Thyroid gland (tissue), 4 donors: ENCODE results near the gene BTRC. TPM values are rescaled to one million over a fixed set of nuclear protein-coding genes. Genes with fewer than 3 reads are reported as not detected.
A peak's percentile ranks its signal among the peaks of the same experiment; 100 is the strongest.

ENCODE experiments used
- DNase-seq, 2 donors: peaks; one replicate each; pipeline ENCODE4 v3.0.0-alpha.2; 2019
- H3K27ac ChIP-seq, 3 donors: fragments of 200-600 bp; sonication (generic); 1 replicate in 2 of 3; 2 replicates in 1 of 3; pipeline ENCODE4 v1.5.1; 2016 to 2019; ENCODE audit warnings: mild to moderate bottlenecking in 1 of 3, moderate library complexity in 1 of 3
- H3K27me3 ChIP-seq: fragments of 200-600 bp; sonication (generic); one replicate; pipeline ENCODE4 v1.5.1; 2019
- H3K36me3 ChIP-seq, 2 donors: fragments of 200-600 bp; sonication (generic); one replicate each; pipeline ENCODE4 v1.5.1; 2016 to 2019
- H3K4me1 ChIP-seq, 2 donors: fragments of 200-600 bp; sonication (generic); one replicate each; pipeline ENCODE4 v1.5.1; 2017 to 2019
- H3K4me3 ChIP-seq, 3 donors: fragments of 200-600 bp; sonication (generic); replicated peaks in 1 of 3; 1 replicate in 2 of 3; 2 replicates in 1 of 3; pipeline ENCODE4 v1.5.1; 2016; ENCODE audit warnings: mild to moderate bottlenecking in 1 of 3
- H3K9me3 ChIP-seq: fragments of 200-600 bp; sonication (generic); one replicate; pipeline ENCODE4 v1.5.1; 2017
- CTCF ChIP-seq, 6 experiments: fragments of 200-600 bp in 3 of 6; fragments of 450-650 bp in 3 of 6; sonication (generic) in 3 of 6; IDR thresholded peaks; one replicate each; pipeline ENCODE4 v1.5.1; 2016 to 2019; ENCODE audit warnings: antibody characterized with exemption in 6 of 6, mild to moderate bottlenecking in 2 of 6, inconsistent platforms in 1 of 6, moderate library complexity in 1 of 6
- POLR2A ChIP-seq, 2 donors: fragments of 450-650 bp; IDR thresholded peaks; one replicate each; pipeline ENCODE4 v1.6.1; 2017; ENCODE audit warnings: antibody characterized with exemption in 2 of 2, mild to moderate bottlenecking in 2 of 2, moderate library complexity in 1 of 2
- WGBS, 2 donors: methylation state at CpG; one replicate each; pipeline ENCODE4 v1.1.5; 2017; 5-methylcytosine and 5-hydroxymethylcytosine counted together
- intact Hi-C: fragments of 100-400 bp; cut with DNase I; formaldehyde crosslinking; loops from one replicate; pipeline ENCODE4 v1.15.1; 2023
- total RNA-seq, 4 donors: library from RNA; depleted of rRNA; stranded (reverse); fragments of >200 nt; gene quantifications; one replicate each; pipeline ENCODE4 v1.2.3, GENCODE V29; 2016

Gene BTRC
- total RNA-seq, 4 donors from 2014 or later: 14.5 to 70.4 (median 22.7) TPM

DNA sequence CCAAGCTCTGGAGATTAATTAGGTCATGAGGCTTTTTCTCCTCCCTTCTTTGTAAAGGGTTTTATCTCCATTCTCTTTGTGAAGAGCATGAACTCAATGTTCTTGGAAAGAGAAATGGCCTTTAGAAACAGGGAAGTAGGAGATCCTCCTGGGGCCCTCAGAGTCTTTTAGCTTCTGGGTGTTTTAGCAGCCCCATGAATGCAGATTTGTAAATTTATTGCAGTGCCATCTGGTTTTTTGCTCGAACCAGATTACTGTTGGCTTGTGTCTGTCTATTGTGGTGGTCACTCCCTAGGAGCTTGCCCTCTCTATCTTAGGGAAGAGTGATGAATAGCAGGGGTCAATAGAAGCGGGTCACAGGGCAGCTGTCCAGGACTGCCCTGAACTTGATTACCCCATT, 110.6 kb downstream of the BTRC start:
- Histone ChIP-seq H3K27ac (no peak overlapping the region), H3K27me3 (no peaks in the 10 kb centered on the region), H3K9me3 (no peaks in the 10 kb centered on the region), H3K4me1 (peaks cover 0 to 6% of the 10 kb centered on the region in 2 donors), H3K4me3 (no peak overlapping the region), H3K36me3 (no peaks in the 10 kb centered on the region)
- no peak for DNase-seq
- no peak for TF ChIP-seq POLR2A (IDR thresholded peaks at IDR 0.05)
- TF ChIP-seq CTCF (IDR thresholded peaks at IDR 0.05): no peak
- 84 to 93% methylated on average over 2 of the region's 2 CpGs for WGBS, 2 donors
- intact Hi-C loops: no loop called here

DNA sequence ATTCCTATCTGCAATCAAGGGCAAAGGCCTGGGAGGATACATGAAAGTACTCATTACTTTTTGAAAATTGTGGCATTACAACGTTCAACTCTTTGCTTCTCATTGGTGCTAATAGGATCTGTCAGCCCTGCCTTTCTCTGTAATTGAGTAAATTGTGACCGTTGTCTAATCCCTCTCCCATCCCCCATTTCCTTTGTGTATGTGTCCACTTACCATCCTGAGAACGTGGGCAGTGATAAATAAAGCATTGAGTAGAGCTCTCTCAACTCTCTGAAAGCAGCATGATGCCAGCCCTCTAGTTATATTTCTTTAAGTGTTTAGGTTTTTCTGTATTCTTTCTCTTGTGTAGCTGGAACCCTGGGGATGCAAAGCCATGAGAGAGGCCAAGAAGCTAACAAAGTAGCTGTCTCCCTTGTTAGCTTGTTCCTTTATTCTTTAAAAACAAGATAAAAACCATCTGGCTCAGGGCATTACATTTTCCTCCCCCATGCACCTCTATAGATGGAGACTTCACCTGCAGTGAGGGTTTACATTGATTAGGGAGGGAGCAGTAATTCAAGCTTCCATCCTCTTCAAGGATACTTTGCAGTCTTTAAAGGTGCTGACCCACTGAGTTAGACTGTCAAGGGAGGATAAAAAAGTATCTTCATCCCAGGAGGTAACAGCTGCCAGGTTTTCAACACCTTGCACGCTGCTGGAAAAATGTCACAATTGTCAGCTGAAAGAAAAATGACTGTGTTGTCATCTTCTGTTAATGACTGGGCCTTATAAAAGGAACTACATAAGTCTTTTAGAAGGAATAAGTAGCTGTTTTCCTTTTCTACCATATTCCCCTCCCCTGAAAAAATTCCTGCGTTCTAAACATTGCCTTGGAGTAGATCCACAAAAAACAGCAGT, 112.3 kb downstream of the BTRC start:
- H3K4me3 ChIP-seq: no peak overlapping the region
- H3K9me3 ChIP-seq: no peaks in the 10 kb centered on the region
- intact Hi-C loops: no loop called here
- peaks cover 0 to 6% of the 10 kb centered on the region in 2 donors for H3K4me1 ChIP-seq
- no peak for DNase-seq
- no peaks in the 10 kb centered on the region for H3K27me3 ChIP-seq
- 73 to 77% methylated on average over 5 of the region's 5 CpGs for WGBS, 2 donors
- TF ChIP-seq CTCF (IDR thresholded peaks at IDR 0.05) (no peak), POLR2A (IDR thresholded peaks at IDR 0.05) (no peak)
- no peak overlapping the region for H3K27ac ChIP-seq
- H3K36me3 ChIP-seq: no peaks in the 10 kb centered on the region

DNA sequence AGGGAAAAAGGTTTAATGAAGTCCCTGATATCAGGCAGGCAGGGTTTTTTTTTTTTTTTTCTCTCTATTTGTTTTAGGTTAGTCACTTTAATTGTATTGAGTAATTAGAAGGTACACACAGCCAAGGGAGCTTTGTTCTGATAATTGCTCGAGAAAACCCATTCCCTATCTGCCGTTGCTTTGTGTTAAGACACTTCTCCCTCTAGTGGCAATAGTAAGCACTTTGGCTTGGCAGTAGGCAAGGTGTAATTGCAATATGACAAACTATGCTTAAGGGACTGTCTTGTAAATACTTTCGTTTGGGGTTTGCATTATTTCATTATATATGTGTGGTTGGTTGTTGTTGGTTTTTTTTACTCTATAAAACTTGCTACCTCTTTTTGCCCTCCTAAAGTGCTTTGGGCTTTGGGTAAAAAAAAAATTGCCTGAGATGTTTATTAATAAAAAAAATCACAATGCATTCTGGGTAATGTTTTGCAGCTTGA, 113.4 kb downstream of the BTRC start:
- no peaks in the 10 kb centered on the region for H3K27me3 ChIP-seq
- H3K9me3 ChIP-seq: no peaks in the 10 kb centered on the region
- peaks cover 0 to 6% of the 10 kb centered on the region in 2 donors for H3K4me1 ChIP-seq
- intact Hi-C loops: no loop called here
- TF ChIP-seq POLR2A (IDR thresholded peaks at IDR 0.05) (no peak), CTCF (IDR thresholded peaks at IDR 0.05) (peak; percentile 54 to 76 (median 69))
- peak; percentile 5 to 10 for DNase-seq
- 2 to 4% methylated on average over 3 of the region's 3 CpGs for WGBS, 2 donors
- no peak overlapping the region for H3K27ac ChIP-seq
- no peak overlapping the region for H3K4me3 ChIP-seq
- H3K36me3 ChIP-seq: no peaks in the 10 kb centered on the region

- H3K27ac ChIP-seq: no peak overlapping the region
- no peaks in the 10 kb centered on the region for H3K36me3 ChIP-seq
- peaks cover 0 to 6% of the 10 kb centered on the region in 2 donors for H3K4me1 ChIP-seq
- TF ChIP-seq POLR2A (IDR thresholded peaks at IDR 0.05) (no peak), CTCF (IDR thresholded peaks at IDR 0.05) (no peak)
- intact Hi-C loops: no loop called here
- H3K4me3 ChIP-seq: no peak overlapping the region
- no peaks in the 10 kb centered on the region for H3K27me3 ChIP-seq
- 78 to 88% methylated on average over 2 of the region's 2 CpGs for WGBS, 2 donors
- no peak for DNase-seq
- no peaks in the 10 kb centered on the region for H3K9me3 ChIP-seq
These were observed 114.2 kb downstream of the BTRC start for GRCh38 chr10:101468159-101468558.

GRCh38 chr10:101476383-101476782, 122.4 kb downstream of the BTRC start:
- H3K27me3 ChIP-seq: no peaks in the 10 kb centered on the region
- intact Hi-C loops: no loop called here
- no peak overlapping the region for H3K4me3 ChIP-seq
- DNase-seq: no peak
- peaks cover 0 to 3% of the 10 kb centered on the region in 2 donors for H3K36me3 ChIP-seq
- WGBS, 2 donors: 89 to 91% methylated on average over 3 of the region's 3 CpGs
- no peak overlapping the region for H3K27ac ChIP-seq
- H3K9me3 ChIP-seq: no peaks in the 10 kb centered on the region
- no peak for TF ChIP-seq POLR2A (IDR thresholded peaks at IDR 0.05)
- H3K4me1 ChIP-seq: no peaks in the 10 kb centered on the region
